H1 (cell line): ENCODE results near the gene STXBP6.

Experiments
- CBX8 ChIP-seq: fragments of 300-800, 300-1000 bp; sonication (generic); IDR thresholded peaks from 2 replicates; pipeline ENCODE4 v1.7.1; 2016; ENCODE audit warnings: low read depth, low read length, borderline replicate concordance
- CEBPB ChIP-seq: IDR thresholded peaks from 2 replicates; pipeline ENCODE4 v1.6.1; 2012; ENCODE audit warnings: low read depth, low read length
- EGR1 ChIP-seq: IDR thresholded peaks from 2 replicates; pipeline ENCODE4 v1.6.1; 2011; ENCODE audit warnings: low read depth, low read length, borderline replicate concordance
- NRF1 ChIP-seq: IDR thresholded peaks from 2 replicates; pipeline ENCODE4 v1.6.1; 2011; ENCODE audit warnings: mild to moderate bottlenecking, low read depth, low read length, improper control_type of control experiment
- POLR2AphosphoS5 ChIP-seq: IDR thresholded peaks from 2 replicates; pipeline ENCODE4 v1.6.1; 2011; ENCODE audit warnings: low read depth, low read length
- RAD21 ChIP-seq, 2 experiments: IDR thresholded peaks in 1 of 2; conservative IDR thresholded peaks in 1 of 2; 2 replicates each; pipeline ENCODE4 v1.6.1; 2011; ENCODE audit warnings: low read depth in 2 of 2, low read length in 2 of 2, improper control_type of control experiment in 1 of 2, inconsistent platforms in 1 of 2, mild to moderate bottlenecking in 1 of 2, moderate library complexity in 1 of 2
- RXRA ChIP-seq: IDR thresholded peaks from 2 replicates; pipeline ENCODE4 v1.6.1; 2011; ENCODE audit warnings: low read depth, mild to moderate bottlenecking, low read length, moderate library complexity; ENCODE audit not compliant: insufficient read depth
- SAP30 ChIP-seq: fragments of 300-600 bp; sonication (generic); IDR thresholded peaks from 2 replicates; pipeline ENCODE4 v1.7.1; 2012; ENCODE audit warnings: low read length, moderate library complexity, mild to moderate bottlenecking, inconsistent platforms; ENCODE audit not compliant: insufficient read depth, insufficient replicate concordance
- SIX5 ChIP-seq: IDR thresholded peaks from 2 replicates; pipeline ENCODE4 v1.6.1; 2011; ENCODE audit warnings: mild to moderate bottlenecking, low read depth, low read length
- SP1 ChIP-seq: IDR thresholded peaks from 2 replicates; pipeline ENCODE4 v1.6.1; 2011; ENCODE audit warnings: low read depth, low read length
- TF ChIP-seq, protein P1 (sequence below), 3 experiments: IDR thresholded peaks; 1 replicate in 2 of 3; 2 replicates in 1 of 3; pipeline versions ENCODE4 v1.5.1 to v1.6.1; 2011; ENCODE audit warnings: low read length in 3 of 3, mild to moderate bottlenecking in 3 of 3, inconsistent platforms in 2 of 3, low read depth in 1 of 3, moderate library complexity in 1 of 3; ENCODE audit not compliant: insufficient read depth in 1 of 3; ENCODE audit errors: control extremely low read depth in 1 of 3

DNA sequence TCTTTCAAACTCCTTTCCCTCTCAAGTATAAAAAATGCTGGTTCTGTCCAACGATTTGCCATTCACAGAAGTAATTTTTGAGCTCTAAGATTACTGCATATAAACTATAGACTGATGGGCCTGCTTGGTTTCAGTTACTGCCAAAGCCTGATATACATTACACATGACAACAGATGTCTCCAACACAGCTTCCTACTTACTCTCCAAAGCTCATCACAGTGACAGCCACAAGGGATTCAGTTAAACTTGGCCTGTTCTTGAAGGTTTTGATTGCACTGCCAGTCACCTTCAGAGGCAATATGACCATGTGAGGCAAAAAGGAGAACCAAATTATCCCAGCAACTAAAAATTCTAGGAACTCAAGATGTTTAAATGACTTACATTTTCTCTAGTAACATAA is 30.1 kb downstream of the STXBP6 start:
- TF ChIP-seq RXRA (no peak), SP1 (no peak), RAD21 (IDR thresholded peaks at IDR 0.05 in 1 of 2, conservative IDR thresholded peaks at IDR 0.05 in 1 of 2; ENCODE audit: low read depth in 2 of 2, low read length in 2 of 2) (no peak), POLR2AphosphoS5 (no peak), SIX5 (no peak), CEBPB (no peak), SAP30 (no peak), EGR1 (no peak), CBX8 (no peak), NRF1 (no peak)
- TF ChIP-seq, protein P1, sequence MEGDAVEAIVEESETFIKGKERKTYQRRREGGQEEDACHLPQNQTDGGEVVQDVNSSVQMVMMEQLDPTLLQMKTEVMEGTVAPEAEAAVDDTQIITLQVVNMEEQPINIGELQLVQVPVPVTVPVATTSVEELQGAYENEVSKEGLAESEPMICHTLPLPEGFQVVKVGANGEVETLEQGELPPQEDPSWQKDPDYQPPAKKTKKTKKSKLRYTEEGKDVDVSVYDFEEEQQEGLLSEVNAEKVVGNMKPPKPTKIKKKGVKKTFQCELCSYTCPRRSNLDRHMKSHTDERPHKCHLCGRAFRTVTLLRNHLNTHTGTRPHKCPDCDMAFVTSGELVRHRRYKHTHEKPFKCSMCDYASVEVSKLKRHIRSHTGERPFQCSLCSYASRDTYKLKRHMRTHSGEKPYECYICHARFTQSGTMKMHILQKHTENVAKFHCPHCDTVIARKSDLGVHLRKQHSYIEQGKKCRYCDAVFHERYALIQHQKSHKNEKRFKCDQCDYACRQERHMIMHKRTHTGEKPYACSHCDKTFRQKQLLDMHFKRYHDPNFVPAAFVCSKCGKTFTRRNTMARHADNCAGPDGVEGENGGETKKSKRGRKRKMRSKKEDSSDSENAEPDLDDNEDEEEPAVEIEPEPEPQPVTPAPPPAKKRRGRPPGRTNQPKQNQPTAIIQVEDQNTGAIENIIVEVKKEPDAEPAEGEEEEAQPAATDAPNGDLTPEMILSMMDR (IDR thresholded peaks at IDR 0.05; ENCODE audit: control extremely low read depth in 1 of 3, insufficient read depth in 1 of 3, low read depth in 1 of 3, low read length in 3 of 3), result no peak
